GM15510 (cell line): ENCODE measurements around the gene LSMEM2.

Experiments used
- POLR2A ChIP-seq: IDR thresholded peaks from 3 replicates; pipeline ENCODE4 v1.6.1; 2011; ENCODE audit warnings: borderline replicate concordance; ENCODE audit not compliant: insufficient read length; ENCODE audit errors: extremely low read depth

The LSMEM2 gene

DNA sequence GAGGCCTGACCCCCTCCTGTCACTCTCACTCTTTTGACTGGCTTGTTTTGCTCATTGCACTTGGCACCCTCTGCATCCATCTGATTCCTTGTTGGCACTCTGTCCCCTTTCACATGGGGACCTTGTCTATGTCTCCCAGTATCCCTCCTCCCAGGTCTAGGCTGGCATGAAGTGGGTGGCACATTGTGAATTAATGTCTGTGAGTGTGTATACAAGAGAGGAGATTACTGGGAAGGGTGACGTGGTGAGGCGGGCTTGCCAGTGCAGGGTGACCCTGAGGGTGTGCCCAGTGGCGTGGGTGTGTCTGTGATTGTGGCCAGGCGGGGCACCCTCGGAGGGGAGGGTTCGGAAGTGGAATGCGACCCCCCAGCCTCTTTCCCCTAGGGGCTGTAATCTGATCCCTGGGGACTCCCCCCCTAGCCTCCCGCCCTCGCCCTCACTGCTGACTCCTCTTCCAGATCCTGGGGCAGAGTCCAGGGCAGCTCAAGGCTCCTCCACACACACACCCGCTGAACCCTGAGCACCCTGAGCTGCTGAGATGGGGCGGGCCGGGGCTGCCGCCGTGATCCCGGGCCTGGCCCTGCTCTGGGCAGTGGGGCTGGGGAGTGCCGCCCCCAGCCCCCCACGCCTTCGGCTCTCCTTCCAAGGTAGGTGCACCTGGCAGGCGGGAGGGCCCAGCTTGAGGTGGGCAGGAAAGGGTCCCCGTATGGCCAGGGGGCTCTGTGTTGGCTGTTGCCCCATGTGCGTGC is 10.0 kb upstream of the LSMEM2 start, which contains the start of gene SEMA3B:
SEMA3B (plus strand) TSS at position 445 of the 749 bp plus-strand sequence; CDS start at position 539, 94 bp downstream.
- no peak for TF ChIP-seq POLR2A

GRCh38 chr3:50269460-50269859 is 9.4 kb upstream of the LSMEM2 start:
- no peak for TF ChIP-seq POLR2A

GRCh38 chr3:50269977-50270413 is 8.9 kb upstream of the LSMEM2 start:
- no peak for TF ChIP-seq POLR2A

DNA sequence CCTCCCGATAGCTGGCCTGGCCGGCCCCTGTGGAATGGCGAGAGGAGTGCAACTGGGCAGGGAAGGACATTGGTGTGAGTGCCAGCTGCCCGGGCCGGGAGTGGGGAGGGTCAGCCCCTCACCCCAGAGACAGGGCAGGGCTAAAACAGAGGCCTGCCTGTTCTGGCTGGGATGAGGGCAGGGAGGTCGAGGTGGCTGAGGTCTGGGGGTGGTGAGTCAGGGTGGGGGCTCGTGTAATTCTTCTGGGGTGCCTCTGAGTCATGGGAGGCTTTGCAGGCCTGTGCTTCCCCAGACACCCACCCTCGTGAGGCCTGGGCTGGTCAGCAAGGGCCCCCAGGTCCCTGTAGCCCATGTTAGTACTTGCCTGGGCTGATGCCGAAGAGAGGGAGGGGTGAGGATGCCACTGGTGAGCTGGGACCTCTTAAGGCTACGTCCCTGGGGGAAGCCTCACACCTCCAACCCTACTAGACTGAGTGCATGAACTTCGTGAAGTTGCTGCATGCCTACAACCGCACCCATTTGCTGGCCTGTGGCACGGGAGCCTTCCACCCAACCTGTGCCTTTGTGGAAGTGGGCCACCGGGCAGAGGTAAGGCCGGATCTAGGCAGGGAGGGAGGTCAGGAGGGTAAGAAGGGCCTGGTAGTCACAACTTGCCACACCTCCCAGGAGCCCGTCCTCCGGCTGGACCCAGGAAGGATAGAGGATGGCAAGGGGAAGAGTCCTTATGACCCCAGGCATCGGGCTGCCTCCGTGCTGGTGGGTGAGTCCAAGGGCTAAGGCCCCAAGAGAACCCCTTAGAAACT is 8.3 kb upstream of the LSMEM2 start:
- TF ChIP-seq POLR2A, result no peak

- no peak for TF ChIP-seq POLR2A
These were observed 7.5 kb upstream of the LSMEM2 start for GRCh38 chr3:50271314-50271936.

DNA sequence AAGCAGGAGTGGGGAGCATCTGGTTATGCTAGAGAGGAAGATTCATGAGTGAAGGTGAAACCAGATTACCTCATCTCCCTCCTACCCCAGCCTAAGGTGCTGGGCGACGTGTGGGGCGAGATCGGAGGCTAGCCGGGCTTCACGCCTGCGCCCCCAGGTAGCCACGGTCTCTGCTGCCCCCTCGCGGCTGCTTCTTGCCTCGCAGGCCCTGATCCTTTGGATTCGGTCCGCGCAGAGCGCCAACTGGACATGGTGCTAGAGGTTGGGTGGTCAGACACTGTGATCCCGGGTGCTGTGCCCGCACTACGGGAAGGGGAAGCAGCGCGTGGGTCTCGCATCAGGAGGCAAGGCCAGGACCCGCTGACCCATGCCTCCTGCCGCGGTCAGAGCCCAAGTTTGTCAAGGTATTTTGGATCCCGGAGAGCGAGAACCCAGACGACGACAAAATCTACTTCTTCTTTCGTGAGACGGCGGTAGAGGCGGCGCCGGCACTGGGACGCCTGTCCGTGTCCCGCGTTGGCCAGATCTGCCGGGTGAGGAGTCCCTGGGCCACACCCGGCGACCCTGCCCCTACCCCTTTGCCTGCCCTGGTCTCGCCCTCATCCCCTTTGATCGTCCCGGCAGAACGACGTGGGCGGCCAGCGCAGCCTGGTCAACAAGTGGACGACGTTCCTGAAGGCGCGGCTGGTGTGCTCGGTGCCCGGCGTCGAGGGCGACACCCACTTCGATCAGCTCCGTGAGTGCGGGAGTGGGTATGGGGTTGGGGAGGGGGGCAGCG is 5.8 kb upstream of the LSMEM2 start:
- TF ChIP-seq POLR2A, result no peak

GRCh38 chr3:50273689-50274065 is 5.2 kb upstream of the LSMEM2 start:
- no peak for TF ChIP-seq POLR2A

DNA sequence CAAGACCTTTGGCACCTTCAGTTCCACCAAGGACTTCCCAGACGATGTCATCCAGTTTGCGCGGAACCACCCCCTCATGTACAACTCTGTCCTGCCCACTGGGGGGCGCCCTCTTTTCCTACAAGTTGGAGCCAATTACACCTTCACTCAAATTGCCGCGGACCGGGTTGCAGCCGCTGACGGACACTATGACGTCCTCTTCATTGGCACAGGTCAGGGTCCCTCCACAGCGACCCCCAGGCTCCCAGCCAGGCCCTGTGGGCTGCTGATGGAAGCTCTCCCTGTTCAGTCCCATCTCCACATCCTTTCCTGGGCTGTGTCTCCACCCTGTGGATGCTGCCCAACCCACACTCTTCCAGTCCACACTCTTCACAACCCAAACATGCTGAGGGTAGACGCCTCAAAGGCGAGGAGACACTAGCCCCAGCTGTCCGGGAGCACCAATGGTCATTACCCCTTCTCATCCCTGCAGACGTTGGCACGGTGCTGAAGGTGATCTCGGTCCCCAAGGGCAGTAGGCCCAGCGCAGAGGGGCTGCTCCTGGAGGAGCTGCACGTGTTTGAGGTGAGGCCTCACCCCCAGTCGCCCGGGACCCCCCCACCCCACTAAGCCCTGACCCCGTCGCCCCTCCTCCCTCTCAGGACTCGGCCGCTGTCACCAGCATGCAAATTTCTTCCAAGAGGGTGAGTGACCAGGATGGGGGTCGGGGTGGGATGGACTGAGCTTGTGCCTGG is 4.3 kb upstream of the LSMEM2 start:
- no peak for TF ChIP-seq POLR2A

GRCh38 chr3:50275141-50275995 is 3.5 kb upstream of the LSMEM2 start:
- no peak for TF ChIP-seq POLR2A

DNA sequence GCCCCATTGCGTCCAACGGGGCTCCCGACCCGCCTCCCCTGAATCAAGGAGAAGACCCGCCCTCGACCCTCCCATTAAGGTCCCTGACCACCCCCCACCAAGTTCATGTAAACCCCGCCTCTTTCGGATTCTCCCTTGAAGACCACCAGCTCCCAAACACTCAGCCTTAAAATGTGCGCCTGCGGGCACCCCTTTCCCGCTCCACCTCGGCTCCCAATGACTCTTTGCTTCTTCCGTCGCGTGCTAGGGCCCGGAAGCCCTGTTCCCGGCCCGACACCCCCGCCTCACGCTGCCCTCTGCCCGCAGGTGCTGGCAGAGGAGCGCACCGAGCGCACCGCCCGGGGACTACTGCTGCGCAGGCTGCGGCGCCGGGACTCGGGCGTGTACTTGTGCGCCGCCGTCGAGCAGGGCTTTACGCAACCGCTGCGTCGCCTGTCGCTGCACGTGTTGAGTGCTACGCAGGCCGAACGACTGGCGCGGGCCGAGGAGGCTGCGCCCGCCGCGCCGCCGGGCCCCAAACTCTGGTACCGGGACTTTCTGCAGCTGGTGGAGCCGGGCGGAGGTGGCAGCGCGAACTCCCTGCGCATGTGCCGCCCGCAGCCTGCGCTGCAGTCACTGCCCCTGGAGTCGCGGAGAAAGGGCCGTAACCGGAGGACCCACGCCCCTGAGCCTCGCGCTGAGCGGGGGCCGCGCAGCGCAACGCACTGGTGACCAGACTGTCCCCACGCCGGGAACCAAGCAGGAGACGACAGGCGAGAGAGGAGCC is 2.7 kb upstream of the LSMEM2 start:
- TF ChIP-seq POLR2A, result no peak

GRCh38 chr3:50276762-50277101 is 2.2 kb upstream of the LSMEM2 start:
- TF ChIP-seq POLR2A, result no peak

DNA sequence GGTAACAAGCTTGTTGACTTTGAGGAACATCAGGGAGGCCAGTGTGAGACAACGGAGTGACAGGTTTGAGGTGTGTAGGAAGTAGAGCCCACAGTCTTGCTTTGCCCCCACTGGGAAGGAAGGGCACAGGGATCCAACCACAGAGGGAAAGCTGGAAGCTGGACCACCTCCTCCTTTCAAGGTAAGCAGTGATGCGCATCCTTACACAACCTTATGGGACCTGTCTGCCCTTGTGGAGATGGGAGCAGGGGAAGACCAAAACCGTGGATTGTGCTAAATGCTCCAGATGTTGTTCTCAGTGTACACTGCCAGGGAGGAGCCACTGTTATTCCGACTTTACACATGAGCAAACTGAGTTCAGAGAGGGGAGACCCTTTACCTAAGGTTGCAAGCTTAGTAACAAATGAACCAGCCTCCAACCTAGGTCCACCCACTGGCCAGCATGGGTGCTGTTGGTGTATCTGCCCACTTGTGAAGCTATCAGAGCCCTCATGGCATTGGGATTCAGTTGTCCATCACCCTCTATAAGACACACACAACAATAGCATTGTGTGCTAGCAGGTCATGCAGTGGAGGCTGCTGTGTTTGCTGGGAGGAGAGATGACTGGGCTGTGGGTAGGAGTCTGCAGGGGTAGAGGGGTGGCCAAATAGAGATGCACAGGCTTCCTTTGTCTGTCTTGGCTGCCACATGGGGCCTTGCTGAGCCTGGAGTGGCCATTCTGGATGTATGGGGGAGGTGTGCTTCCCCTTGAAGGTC is 586 bp upstream of the LSMEM2 start:
- no peak for TF ChIP-seq POLR2A
